ENCODE measurements around the gene ARIH2.

ARIH2 gene

DNA sequence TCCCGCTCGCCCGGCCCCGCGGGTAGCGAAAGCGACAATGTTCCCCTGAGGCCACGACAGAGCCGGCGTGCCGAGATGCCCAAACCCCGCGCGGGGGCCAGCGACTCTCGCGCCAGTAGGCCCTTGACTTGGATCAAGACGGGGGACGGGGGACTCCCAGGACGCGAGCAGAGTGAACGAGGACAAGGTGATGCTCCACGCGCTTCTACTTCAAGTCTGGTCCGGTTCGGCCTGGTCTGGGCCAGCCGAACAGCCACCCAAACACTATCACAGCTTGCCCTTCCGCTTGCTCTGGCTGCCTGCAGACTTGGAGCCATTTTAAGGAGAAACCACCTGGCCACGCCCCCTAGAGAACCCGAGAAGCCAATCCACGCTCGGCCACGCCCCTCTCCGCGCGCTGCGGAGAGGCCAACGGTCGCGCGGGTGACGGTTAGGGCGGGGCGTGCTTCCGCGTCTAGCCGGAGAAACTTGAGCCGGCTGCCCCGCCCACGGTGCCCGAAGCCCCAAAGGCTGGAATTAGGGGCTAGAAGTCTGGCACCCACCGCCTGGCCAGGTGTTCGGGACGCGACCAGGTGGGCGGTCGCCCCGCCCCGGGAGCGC lies 102.7 kb downstream of the ARIH2 start:
- DNase-seq (ENCODE audit: insufficient read length, low spot score): peak; percentile 89
- TF ChIP-seq POLR2A (IDR thresholded peaks at IDR 0.05; ENCODE audit: low read depth, low read length): peak; percentile 100
- peak; percentile 11 for FAIRE-seq

DNA sequence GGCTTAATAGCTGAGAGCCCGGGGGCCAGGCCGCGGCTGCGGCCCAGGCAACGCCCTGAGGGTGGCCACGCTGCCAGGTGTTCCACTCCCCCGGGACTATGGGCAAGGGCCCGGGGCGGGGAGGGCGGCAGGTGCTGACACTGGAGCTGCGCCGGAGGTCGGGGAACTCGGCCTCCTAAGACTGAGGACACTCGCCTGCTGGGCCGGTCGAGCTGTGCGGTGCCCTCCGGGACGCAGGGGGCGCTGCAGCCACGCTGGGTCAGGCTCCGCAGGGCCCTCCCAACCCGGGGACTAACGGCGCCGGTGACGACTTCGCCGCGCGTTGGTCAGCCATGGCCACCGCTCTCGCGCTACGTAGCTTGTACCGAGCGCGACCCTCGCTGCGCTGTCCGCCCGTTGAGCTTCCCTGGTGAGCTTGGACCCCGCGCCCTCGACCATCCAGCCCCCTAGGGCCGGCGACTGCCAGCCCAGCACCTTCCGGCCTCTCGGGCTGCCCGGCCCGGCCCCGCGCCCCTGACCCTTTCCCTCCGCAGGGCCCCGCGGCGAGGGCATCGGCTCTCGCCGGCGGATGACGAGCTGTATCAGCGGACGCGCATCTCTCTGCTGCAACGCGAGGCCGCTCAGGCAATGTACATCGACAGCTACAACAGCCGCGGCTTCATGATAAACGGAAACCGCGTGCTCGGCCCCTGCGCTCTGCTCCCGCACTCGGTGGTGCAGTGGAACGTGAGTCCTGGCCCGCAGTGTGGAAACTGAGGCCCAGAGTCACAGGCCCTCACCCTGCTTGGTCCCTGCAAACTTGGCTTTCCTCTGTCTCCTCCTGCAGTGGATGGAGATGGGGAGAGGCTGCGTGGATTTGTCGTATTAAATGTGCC lies 103.4 kb downstream of the ARIH2 start, which contains the start of gene NDUFAF3:
NDUFAF3 (plus strand) TSS at position 309 of the 875 bp plus-strand sequence; CDS start at position 333, 24 bp downstream.
- peak; percentile 93 for TF ChIP-seq POLR2A (IDR thresholded peaks at IDR 0.05; ENCODE audit: low read depth, low read length)
- DNase-seq (ENCODE audit: insufficient read length, low spot score) (peak; percentile 90), FAIRE-seq (no peak)

DNA sequence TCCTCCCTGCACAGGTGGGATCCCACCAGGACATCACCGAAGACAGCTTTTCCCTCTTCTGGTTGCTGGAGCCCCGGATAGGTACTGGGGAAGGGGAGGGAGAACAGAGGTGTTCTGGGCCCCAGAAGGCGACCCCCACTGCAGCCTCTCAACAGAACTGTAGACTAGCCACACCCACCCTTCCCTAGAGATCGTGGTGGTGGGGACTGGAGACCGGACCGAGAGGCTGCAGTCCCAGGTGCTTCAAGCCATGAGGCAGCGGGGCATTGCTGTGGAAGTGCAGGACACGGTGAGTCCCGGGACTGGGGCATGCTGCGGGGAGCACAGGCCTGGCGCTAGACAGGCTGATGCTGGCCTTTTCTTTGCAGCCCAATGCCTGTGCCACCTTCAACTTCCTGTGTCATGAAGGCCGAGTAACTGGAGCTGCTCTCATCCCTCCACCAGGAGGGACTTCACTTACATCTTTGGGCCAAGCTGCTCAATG lies 104.1 kb downstream of the ARIH2 start:
- no peak for DNase-seq (ENCODE audit: insufficient read length, low spot score)
- TF ChIP-seq POLR2A (IDR thresholded peaks at IDR 0.05; ENCODE audit: low read depth, low read length): no peak
- no peak for FAIRE-seq

DNA sequence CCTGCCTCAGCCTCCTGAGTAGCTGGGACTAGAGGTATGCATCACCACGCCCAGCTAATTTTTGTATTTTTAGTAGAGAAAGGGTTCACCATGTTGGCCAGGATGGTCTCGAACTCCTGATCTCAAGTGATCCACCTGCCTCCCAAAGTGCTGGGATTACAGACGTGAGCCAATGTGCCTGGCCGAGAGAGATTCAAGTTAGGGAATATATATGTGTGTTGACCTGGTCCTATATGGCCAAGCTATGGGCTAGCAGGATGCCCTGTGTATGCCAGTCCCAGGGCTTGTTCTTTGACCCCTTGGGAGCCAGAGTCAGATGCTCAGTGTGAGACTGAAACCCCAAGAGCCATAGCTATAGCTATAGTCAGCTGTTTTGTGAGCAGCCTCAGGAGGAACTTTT lies 105.1 kb downstream of the ARIH2 start:
- DNase-seq (ENCODE audit: insufficient read length, low spot score): no peak
- FAIRE-seq: no peak
- no peak for TF ChIP-seq POLR2A (IDR thresholded peaks at IDR 0.05; ENCODE audit: low read depth, low read length)

DNA sequence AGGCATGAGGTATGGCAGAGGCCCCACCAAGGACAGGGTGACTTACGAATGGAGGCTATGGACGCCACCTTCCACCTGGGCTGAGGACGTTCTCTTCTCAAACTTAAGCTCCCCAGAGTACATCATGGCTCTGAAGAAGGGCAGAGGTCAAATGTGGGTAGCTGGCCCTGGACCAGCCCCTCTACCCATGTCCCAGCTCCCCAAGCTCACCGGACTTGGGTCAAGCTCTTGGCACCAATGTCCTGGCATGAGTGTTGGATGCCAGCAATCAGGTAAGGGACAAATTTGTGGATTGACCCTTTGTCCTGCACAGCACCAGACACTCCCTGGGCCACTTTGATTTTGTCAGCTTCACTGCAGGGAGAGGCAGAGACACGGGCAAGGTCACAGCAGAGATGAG lies 105.8 kb downstream of the ARIH2 start:
- FAIRE-seq: no peak
- DNase-seq (ENCODE audit: insufficient read length, low spot score): no peak
- no peak for TF ChIP-seq POLR2A (IDR thresholded peaks at IDR 0.05; ENCODE audit: low read depth, low read length)

DNA sequence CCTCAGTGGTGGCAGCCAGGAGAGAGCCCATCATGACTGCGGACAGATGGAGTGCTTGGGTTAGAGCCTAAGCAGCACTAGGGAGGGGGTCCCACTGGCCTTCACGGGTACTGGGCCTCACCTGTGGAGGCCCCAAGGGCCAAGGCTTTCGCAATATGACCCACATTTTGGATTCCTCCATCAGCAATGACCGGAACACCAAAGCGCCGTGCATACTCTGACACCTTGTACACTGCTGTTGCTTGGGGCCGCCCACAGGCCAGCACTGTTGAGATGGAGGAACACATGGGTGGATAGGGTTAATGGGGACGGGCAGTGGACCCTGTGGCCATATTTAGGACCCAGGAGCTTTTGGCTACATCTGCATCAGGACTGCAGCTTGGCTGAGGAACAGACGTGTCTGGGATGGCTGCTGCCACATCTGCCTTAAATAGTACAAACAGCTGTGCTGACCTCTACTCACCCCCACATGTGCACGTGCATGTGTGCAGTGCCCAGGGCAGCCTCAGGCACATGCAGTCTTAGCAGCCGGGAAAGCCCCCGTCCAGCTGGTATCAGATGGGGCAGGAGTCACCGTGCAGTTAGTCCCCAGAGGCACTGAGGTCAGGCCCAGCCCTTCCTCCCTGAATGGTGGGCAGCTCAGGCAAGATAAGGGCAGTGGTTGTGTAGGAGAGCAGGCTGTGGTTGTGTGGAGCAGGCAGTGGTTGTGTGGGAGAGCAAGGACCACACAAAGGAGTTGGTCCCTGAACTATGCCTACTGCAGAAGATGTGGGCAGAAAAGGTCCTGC lies 106.6 kb downstream of the ARIH2 start:
- DNase-seq (ENCODE audit: insufficient read length, low spot score): no peak

DNA sequence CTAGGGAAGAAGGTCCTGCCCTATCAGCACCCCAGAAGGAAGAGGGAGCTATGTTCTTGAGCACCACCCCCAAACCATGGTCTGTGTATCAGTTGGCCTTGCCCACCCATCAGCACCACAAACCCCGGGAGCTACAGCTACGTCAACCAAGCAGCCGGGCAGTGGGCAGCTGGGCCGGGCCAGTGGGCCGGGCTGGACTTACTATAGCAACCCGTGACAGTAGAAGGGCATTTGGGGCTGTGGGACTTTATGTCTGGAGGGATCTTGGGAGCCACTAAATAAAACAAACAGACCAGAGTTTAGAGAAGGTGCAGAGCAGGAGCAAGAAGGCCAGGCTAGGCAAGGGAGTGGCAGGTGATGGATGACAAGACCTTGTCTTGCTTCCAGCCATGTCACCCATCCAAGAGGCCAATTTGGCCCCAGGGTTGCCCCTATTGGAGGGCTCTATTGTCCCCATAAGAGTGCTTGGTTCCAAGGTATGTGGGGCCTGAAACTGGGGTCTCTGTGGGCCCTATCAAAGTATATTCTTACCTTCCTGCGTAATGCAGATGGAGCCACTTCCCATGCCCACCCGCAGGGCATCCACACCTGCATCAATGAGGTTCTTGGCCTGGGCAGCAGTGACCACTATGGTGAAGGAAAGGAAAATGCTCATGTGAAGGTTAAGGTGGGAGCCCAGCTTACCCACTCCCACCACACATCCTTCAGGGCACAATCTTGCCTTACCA lies 107.3 kb downstream of the ARIH2 start:
- DNase-seq (ENCODE audit: insufficient read length, low spot score) (no peak), FAIRE-seq (no peak)
- no peak for TF ChIP-seq POLR2A (IDR thresholded peaks at IDR 0.05; ENCODE audit: low read depth, low read length)

More for the DNA sequence above, 106.6 kb downstream of the ARIH2 start:
- TF ChIP-seq POLR2A (IDR thresholded peaks at IDR 0.05; ENCODE audit: low read depth, low read length): no peak; the same call in 1 of the 2 replicates
- FAIRE-seq: no peak

DNA sequence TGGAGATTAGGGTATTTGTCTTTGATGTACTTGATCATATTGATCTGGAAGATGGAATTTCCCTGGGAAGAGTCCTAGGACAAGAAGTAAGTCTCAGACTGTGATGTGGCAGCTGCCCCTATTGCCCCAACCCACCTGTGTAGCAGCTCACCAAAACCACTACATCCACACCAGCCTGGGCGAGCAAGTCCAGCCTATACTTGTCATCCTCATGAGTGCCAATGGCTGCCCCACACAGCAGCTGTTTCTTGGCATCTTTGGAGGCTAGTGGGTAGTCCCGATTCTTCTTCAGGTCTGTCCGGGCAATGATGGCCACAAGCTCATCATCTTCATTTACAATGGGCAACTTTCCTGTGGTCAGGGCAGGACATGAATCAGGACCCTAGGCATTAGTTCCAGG lies 107.9 kb downstream of the ARIH2 start:
- DNase-seq (ENCODE audit: insufficient read length, low spot score) (no peak), FAIRE-seq (no peak)
- no peak for TF ChIP-seq POLR2A (IDR thresholded peaks at IDR 0.05; ENCODE audit: low read depth, low read length)

DNA sequence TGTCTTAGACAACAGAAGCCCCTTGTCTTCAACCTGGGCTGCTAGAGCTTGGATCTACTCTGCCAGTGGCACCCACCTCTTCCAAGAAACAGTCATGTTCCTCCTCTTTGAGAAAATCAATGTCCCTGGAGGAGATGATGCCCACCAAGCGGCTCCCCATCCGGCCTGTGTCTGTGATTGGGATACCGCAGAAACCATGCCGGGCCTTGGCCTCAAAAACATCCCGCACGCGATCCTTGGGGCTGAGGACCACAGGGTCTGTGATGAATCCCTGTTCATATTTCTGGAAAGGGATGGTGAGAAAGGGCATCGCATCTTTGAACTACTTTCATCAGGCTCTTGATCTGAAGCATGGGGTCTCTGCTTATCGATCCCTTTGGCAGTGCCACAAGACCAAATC lies 109.0 kb downstream of the ARIH2 start:
- no peak for FAIRE-seq
- 0 out of 2 replicates have a peak, but pooled peaks have one; percentile 31 for TF ChIP-seq POLR2A (IDR thresholded peaks at IDR 0.05; ENCODE audit: low read depth, low read length)
- DNase-seq (ENCODE audit: insufficient read length, low spot score): no peak

DNA sequence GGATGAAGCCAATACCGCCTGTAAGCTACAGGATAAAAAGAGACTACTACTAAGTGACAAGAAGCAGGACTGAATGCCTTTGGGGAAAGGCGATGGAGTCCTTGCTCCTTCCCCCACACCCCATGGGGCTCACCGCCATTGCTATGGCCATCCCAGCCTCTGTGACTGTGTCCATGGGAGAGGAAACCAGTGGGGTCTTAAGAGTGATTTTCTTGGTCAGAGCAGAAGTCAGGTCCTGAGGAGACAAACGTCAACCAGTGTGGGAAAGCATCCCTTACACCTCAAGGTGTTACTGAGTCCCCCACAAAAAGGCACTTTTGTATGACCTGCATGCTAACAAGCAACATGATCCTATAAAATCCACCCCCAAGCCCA lies 109.6 kb downstream of the ARIH2 start:
- DNase-seq (ENCODE audit: insufficient read length, low spot score) (no peak), FAIRE-seq (no peak)

DNA sequence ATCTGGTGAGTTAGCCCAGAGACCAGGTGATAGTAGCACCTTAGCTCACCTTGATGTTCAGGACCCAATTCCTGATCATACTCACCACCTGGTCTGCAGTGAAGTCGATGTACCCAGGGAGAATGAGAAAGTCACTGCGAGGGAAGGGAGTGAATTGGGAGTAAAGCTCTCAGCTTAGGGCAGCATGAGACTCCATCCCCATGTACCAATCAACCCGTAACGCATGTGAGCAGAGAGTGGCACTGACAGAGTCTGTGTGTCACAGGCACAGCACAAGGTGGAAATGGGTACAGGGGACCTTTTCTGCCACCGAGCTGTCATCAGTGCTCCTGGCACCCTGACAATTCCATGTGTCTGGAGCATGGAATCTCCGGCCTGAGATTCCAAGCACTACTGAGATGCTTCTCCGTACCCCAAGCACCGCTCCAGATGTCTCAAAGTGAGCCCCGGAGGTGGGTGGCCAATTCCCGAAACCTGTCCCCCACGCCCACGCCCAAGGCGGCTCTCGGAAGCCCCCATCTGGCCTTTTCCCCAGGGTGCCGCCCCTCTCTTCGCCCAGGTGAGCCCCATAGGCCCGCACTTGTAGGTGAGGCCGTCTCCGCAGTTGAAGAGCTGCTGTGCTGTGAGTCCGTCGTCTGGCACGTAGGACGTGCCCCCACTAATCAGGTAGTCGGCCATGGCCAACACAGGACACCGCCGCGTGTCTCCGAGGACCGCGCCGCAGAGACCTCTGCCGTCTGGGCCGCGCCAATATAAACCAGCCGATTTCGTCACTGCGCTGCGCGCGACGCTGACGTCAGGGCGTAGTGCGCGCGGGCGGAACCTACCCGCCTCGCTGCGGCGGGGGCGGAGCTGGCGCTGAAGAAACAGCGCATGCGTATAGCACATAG lies 110.3 kb downstream of the ARIH2 start, which contains the start of gene IMPDH2:
IMPDH2 (minus strand) TSS at position 726 of the 890 bp plus-strand sequence; CDS start at position 678, 48 bp downstream.
- peak; percentile 100 for TF ChIP-seq POLR2A (IDR thresholded peaks at IDR 0.05; ENCODE audit: low read depth, low read length)
- FAIRE-seq: no peak
- peak; percentile 71 for DNase-seq (ENCODE audit: insufficient read length, low spot score)

More for the DNA sequence above, 109.6 kb downstream of the ARIH2 start:
- TF ChIP-seq POLR2A (IDR thresholded peaks at IDR 0.05; ENCODE audit: low read depth, low read length): no peak

DNA sequence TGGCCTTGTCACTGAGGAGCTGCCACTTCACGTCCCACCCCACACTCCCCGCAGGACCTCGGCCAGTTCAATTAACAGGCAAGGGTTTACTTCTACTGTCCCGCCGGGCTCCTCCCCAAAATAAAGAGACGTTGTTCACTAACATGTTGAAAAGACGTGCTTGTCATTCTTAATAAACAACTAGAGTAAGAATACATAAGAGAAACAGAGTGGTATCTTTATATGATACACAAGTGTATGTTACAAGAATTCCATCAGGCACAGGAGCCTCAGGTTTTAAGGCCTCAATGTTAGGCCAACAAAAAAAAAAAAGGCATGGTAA lies 110.9 kb downstream of the ARIH2 start:
- no peak for FAIRE-seq
- no peak for TF ChIP-seq POLR2A (IDR thresholded peaks at IDR 0.05; ENCODE audit: low read depth, low read length)
- DNase-seq (ENCODE audit: insufficient read length, low spot score): no peak
